ENCODE measurements around the gene TECTA.

DNA sequence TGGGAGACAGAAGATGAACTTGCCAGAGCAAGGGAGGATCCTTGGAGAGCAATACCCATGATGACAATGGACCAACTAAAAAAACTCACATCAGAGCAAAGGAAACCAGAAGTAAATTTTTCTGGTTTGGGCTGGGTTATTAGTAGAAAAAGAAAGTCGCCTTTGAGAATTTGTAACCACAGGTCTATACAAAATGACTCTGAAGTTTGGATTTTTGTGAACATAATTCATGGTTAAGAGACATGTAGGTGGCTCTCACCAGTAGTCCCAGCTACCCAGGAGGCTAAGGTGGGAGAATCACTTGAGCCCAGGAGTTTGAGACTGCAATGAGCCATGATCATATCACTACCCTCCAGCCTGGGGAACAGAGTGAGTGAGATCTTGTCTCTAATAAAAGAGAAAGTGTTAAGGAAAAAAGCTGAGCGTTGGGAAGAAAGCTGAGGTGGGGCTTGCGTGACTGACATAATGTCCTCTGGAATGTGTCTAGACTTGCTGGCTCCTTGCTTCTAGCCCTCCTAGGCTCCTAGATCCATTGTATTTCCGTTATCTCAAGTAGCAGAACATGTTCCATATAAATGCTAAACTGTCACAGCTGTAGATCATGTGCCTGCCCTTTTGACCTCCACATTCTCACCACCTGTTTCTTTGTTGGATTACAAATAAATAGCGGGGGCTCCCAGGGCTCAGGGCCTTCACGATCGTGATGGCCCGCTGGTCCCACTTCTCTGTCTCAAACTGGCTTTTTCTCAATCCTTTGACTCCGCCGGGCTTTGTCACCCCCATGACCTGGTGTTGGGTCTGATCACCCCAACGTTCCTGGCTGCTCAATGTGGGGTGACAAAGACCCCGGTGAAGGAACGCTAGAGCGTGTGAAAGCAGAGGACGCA is 135.3 kb downstream of the TECTA start:
- no peak for TF ChIP-seq POLR2AphosphoS5 (IDR thresholded peaks at IDR 0.05; ENCODE audit: low read depth)
- TF ChIP-seq, protein P1, sequence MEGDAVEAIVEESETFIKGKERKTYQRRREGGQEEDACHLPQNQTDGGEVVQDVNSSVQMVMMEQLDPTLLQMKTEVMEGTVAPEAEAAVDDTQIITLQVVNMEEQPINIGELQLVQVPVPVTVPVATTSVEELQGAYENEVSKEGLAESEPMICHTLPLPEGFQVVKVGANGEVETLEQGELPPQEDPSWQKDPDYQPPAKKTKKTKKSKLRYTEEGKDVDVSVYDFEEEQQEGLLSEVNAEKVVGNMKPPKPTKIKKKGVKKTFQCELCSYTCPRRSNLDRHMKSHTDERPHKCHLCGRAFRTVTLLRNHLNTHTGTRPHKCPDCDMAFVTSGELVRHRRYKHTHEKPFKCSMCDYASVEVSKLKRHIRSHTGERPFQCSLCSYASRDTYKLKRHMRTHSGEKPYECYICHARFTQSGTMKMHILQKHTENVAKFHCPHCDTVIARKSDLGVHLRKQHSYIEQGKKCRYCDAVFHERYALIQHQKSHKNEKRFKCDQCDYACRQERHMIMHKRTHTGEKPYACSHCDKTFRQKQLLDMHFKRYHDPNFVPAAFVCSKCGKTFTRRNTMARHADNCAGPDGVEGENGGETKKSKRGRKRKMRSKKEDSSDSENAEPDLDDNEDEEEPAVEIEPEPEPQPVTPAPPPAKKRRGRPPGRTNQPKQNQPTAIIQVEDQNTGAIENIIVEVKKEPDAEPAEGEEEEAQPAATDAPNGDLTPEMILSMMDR (IDR thresholded peaks at IDR 0.05; ENCODE audit: insufficient read depth, low read length) = no peak
- TF ChIP-seq, protein P2, sequence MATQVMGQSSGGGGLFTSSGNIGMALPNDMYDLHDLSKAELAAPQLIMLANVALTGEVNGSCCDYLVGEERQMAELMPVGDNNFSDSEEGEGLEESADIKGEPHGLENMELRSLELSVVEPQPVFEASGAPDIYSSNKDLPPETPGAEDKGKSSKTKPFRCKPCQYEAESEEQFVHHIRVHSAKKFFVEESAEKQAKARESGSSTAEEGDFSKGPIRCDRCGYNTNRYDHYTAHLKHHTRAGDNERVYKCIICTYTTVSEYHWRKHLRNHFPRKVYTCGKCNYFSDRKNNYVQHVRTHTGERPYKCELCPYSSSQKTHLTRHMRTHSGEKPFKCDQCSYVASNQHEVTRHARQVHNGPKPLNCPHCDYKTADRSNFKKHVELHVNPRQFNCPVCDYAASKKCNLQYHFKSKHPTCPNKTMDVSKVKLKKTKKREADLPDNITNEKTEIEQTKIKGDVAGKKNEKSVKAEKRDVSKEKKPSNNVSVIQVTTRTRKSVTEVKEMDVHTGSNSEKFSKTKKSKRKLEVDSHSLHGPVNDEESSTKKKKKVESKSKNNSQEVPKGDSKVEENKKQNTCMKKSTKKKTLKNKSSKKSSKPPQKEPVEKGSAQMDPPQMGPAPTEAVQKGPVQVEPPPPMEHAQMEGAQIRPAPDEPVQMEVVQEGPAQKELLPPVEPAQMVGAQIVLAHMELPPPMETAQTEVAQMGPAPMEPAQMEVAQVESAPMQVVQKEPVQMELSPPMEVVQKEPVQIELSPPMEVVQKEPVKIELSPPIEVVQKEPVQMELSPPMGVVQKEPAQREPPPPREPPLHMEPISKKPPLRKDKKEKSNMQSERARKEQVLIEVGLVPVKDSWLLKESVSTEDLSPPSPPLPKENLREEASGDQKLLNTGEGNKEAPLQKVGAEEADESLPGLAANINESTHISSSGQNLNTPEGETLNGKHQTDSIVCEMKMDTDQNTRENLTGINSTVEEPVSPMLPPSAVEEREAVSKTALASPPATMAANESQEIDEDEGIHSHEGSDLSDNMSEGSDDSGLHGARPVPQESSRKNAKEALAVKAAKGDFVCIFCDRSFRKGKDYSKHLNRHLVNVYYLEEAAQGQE (IDR thresholded peaks at IDR 0.05; ENCODE audit: insufficient replicate concordance, low read depth) = no peak

All from HL-60 (cell line).